Measurements from ENCODE around the gene OMA1. TPM values are rescaled to one million over a fixed set of nuclear protein-coding genes. Genes with fewer than 3 reads are reported as not detected.

Gene OMA1
- total RNA-seq, 1 donor from 2014 or later = 9.2 TPM

- no peak for DNase-seq (ENCODE audit: extremely low spot score, unreplicated experiment)
- TF ChIP-seq, protein P1, sequence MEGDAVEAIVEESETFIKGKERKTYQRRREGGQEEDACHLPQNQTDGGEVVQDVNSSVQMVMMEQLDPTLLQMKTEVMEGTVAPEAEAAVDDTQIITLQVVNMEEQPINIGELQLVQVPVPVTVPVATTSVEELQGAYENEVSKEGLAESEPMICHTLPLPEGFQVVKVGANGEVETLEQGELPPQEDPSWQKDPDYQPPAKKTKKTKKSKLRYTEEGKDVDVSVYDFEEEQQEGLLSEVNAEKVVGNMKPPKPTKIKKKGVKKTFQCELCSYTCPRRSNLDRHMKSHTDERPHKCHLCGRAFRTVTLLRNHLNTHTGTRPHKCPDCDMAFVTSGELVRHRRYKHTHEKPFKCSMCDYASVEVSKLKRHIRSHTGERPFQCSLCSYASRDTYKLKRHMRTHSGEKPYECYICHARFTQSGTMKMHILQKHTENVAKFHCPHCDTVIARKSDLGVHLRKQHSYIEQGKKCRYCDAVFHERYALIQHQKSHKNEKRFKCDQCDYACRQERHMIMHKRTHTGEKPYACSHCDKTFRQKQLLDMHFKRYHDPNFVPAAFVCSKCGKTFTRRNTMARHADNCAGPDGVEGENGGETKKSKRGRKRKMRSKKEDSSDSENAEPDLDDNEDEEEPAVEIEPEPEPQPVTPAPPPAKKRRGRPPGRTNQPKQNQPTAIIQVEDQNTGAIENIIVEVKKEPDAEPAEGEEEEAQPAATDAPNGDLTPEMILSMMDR (IDR thresholded peaks at IDR 0.05) = no peak
- Mint-ChIP-seq H3K4me1 (ENCODE audit: unreplicated experiment) (no peaks in the 10 kb centered on the region), H3K4me3 (ENCODE audit: unreplicated experiment) (no peak overlapping the region), H3K27ac (ENCODE audit: unreplicated experiment) (no peak overlapping the region), H3K27me3 (ENCODE audit: unreplicated experiment) (peaks cover 7% of the 10 kb centered on the region), H3K9me3 (ENCODE audit: unreplicated experiment) (no peaks in the 10 kb centered on the region), H3K36me3 (ENCODE audit: unreplicated experiment) (no peaks in the 10 kb centered on the region)
These were observed 90.1 kb downstream of the OMA1 start for GRCh38 chr1:58456470-58456869.

DNA sequence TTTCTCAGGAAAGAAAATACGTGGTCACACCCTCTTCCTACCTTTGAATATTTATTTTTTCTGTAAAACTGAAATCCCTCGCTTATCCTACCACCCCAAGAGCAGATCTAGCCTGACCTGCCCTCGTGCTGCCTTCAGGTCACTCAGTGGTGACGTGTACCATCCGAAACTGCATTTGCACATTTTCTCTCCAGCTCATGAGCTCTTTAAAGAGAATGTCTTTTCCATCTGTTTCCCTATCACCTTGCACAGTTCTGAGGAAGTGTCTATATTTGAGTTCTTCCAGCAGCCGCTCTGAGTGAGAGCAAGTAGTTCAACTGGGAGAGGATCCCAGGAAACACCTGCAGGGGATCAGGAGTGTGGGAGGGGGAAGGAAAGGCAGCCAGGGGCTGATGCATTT, 91.7 kb downstream of the OMA1 start:
- H3K4me1 Mint-ChIP-seq (ENCODE audit: unreplicated experiment) = no peaks in the 10 kb centered on the region
- H3K4me3 Mint-ChIP-seq (ENCODE audit: unreplicated experiment) = no peak overlapping the region
- TF ChIP-seq, protein P1 (IDR thresholded peaks at IDR 0.05) = no peak
- H3K27me3 Mint-ChIP-seq (ENCODE audit: unreplicated experiment) = peaks cover 7% of the 10 kb centered on the region
- no peaks in the 10 kb centered on the region for H3K36me3 Mint-ChIP-seq (ENCODE audit: unreplicated experiment)
- DNase-seq (ENCODE audit: extremely low spot score, unreplicated experiment) = no peak
- no peak overlapping the region for H3K27ac Mint-ChIP-seq (ENCODE audit: unreplicated experiment)
- no peaks in the 10 kb centered on the region for H3K9me3 Mint-ChIP-seq (ENCODE audit: unreplicated experiment)

DNA sequence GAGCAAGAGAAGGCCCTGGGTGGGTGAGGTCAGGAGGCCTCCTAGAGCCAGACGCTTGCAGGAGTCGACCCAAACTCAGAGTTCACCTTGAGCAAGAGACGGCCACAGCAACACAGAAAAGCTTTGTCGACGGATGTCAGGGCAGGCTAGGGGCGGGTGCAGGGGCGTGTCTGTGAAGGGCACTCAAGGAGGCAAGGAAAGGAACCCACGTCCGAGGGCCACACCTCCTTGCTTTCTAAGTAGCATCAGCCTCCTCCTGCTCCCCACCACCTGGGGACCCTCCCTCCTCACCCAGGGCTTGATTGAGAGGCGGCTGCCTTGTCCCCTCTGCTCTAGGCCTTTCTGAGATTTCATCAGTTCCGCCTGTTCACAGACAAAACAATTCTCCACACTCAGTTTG, 92.1 kb downstream of the OMA1 start:
- no peak overlapping the region for H3K27ac Mint-ChIP-seq (ENCODE audit: unreplicated experiment)

DNA sequence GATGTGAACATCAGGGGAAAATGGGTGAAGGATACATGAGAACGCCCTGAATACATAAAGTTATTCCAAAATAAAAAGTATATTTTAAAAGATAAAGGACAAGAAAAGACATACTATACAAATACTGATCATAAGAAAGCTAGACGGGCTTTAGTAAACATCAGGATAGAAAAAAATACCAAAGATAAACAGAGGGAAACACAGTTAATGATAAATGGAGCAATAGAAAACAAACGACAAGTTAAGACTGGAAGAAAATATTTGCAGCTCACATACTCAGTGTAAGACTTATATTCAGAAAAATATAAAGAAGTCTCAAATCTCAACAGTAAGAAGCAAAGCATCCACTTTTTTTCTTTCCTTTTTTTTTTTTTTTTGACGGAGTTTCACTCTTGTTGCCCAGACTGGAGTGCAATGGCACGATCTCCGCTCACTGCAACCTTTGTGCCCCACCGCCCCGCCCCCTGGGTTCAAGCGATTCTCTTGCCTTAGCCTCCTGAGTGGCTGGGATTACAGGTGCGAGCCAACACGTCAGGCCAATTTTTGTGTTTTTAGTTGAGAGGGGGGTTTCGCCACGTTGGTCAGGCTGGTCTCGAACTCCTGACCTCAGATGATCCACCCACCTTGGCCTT, 94.8 kb downstream of the OMA1 start:
- Mint-ChIP-seq H3K27me3 (ENCODE audit: unreplicated experiment) (peaks cover 9% of the 10 kb centered on the region), H3K4me3 (ENCODE audit: unreplicated experiment) (no peak overlapping the region), H3K27ac (ENCODE audit: unreplicated experiment) (no peak overlapping the region), H3K9me3 (ENCODE audit: unreplicated experiment) (no peaks in the 10 kb centered on the region), H3K36me3 (ENCODE audit: unreplicated experiment) (no peaks in the 10 kb centered on the region), H3K4me1 (ENCODE audit: unreplicated experiment) (no peaks in the 10 kb centered on the region)
- no peak for DNase-seq (ENCODE audit: extremely low spot score, unreplicated experiment)
- TF ChIP-seq, protein P1 (IDR thresholded peaks at IDR 0.05) = no peak

More for the DNA sequence above, 92.1 kb downstream of the OMA1 start:
- Mint-ChIP-seq H3K9me3 (ENCODE audit: unreplicated experiment) (no peaks in the 10 kb centered on the region), H3K4me1 (ENCODE audit: unreplicated experiment) (no peaks in the 10 kb centered on the region), H3K27me3 (ENCODE audit: unreplicated experiment) (peaks cover 7% of the 10 kb centered on the region), H3K36me3 (ENCODE audit: unreplicated experiment) (no peaks in the 10 kb centered on the region), H3K4me3 (ENCODE audit: unreplicated experiment) (no peak overlapping the region)
- TF ChIP-seq, protein P1 (IDR thresholded peaks at IDR 0.05) = no peak
- DNase-seq (ENCODE audit: extremely low spot score, unreplicated experiment) = no peak

- H3K27me3 Mint-ChIP-seq (ENCODE audit: unreplicated experiment) = peaks cover 3% of the 10 kb centered on the region
- TF ChIP-seq, protein P1 (IDR thresholded peaks at IDR 0.05) = no peak
These were observed 98.6 kb downstream of the OMA1 start for GRCh38 chr1:58447886-58448285.

More at GRCh38 chr1:58447886-58448285, 98.6 kb downstream of the OMA1 start:
- Mint-ChIP-seq H3K4me1 (ENCODE audit: unreplicated experiment) (no peaks in the 10 kb centered on the region), H3K27ac (ENCODE audit: unreplicated experiment) (no peak overlapping the region), H3K4me3 (ENCODE audit: unreplicated experiment) (no peak overlapping the region), H3K9me3 (ENCODE audit: unreplicated experiment) (no peaks in the 10 kb centered on the region), H3K36me3 (ENCODE audit: unreplicated experiment) (no peaks in the 10 kb centered on the region)
- no peak for DNase-seq (ENCODE audit: extremely low spot score, unreplicated experiment)

All from osteocyte (in vitro differentiated cells).